ENCODE measurements around the gene UBAP2. TPM values are rescaled to one million over a fixed set of nuclear protein-coding genes. Genes with fewer than 3 reads are reported as not detected.
A peak's percentile ranks its signal among the peaks of the same experiment; 100 is the strongest.

Gene UBAP2
- total and polyA plus RNA-seq, 7 experiments from 2014 or later, result 13.0 to 48.4 (median 29.9) TPM

- POLR2A ChIA-PET, result interaction anchor here (0.6 to 0.7 kb wide), 2 partner anchors 14 to 43 kb away, joined by 3 read pairs; no protein-coding TSS in a partner anchor
- peaks cover 0 to 7% (median 0%) of the 10 kb centered on the region in 7 donors for H3K4me1 Mint-ChIP-seq
- H3K27ac Mint-ChIP-seq, result peak overlapping the region; percentile 15 to 71 (median 50)
- no peaks in the 10 kb centered on the region for H3K27me3 Mint-ChIP-seq
- intact Hi-C loops (cut with micrococcal nuclease), result no loop called here
- ATAC-seq (no peak), DNase-seq (no peak)
- no peak overlapping the region for H3K4me3 Mint-ChIP-seq
- H3K27me3 ChIP-seq (ENCODE audit: control insufficient read depth in 2 of 2, insufficient read depth in 2 of 2, low read length in 2 of 2), result no peaks in the 10 kb centered on the region
- H3K36me3 ChIP-seq (ENCODE audit: control insufficient read depth in 2 of 3, insufficient read depth in 3 of 3, low read length in 3 of 3), result peaks cover 0 to 48% (median 9%) of the 10 kb centered on the region in 3 experiments
- H3K36me3 Mint-ChIP-seq, result peaks cover 9 to 29% (median 22%) of the 10 kb centered on the region in 5 donors
- CTCF ChIA-PET, result no interaction called here
- no peaks in the 10 kb centered on the region for H3K9me3 ChIP-seq (ENCODE audit: control insufficient read depth in 2 of 3, low read length in 3 of 3)
- H3K27ac ChIP-seq (ENCODE audit: low read depth, low read length), result no peak overlapping the region
- no peaks in the 10 kb centered on the region for H3K9me3 Mint-ChIP-seq
- no peaks in the 10 kb centered on the region for H3K4me1 ChIP-seq (ENCODE audit: control insufficient read depth in 2 of 2, insufficient read depth in 2 of 2, low read length in 2 of 2)
- no peak overlapping the region for H3K4me3 ChIP-seq (ENCODE audit: low read length)
Observed at GRCh38 chr9:33914887-33915628, 133.6 kb downstream of the UBAP2 start.

- Mint-ChIP-seq H3K4me3 (no peak overlapping the region), H3K4me1 (peaks cover 0 to 7% (median 0%) of the 10 kb centered on the region in 7 donors), H3K27ac (peak overlapping the region in 4 of 9 donors; percentile 32 to 56 (median 40)), H3K9me3 (no peaks in the 10 kb centered on the region), H3K36me3 (peaks cover 9 to 29% (median 22%) of the 10 kb centered on the region in 5 donors), H3K27me3 (no peaks in the 10 kb centered on the region)
- DNase-seq (no peak), ATAC-seq (no peak)
- H3K27ac ChIP-seq (ENCODE audit: low read depth, low read length), result no peak overlapping the region
- ChIA-PET CTCF (interaction anchor here (0.5 kb wide), 1 partner anchor 349 kb away, joined by 3 read pairs; no protein-coding TSS in a partner anchor), POLR2A (no interaction called here)
- H3K4me3 ChIP-seq (ENCODE audit: low read length), result no peak overlapping the region
- H3K36me3 ChIP-seq (ENCODE audit: control insufficient read depth in 2 of 3, insufficient read depth in 3 of 3, low read length in 3 of 3), result peaks cover 0 to 38% (median 9%) of the 10 kb centered on the region in 3 experiments
- H3K9me3 ChIP-seq (ENCODE audit: control insufficient read depth in 2 of 3, low read length in 3 of 3), result no peaks in the 10 kb centered on the region
- no peaks in the 10 kb centered on the region for H3K4me1 ChIP-seq (ENCODE audit: control insufficient read depth in 2 of 2, insufficient read depth in 2 of 2, low read length in 2 of 2)
- H3K27me3 ChIP-seq (ENCODE audit: control insufficient read depth in 2 of 2, insufficient read depth in 2 of 2, low read length in 2 of 2), result no peaks in the 10 kb centered on the region
- intact Hi-C loops (cut with micrococcal nuclease), result no loop called here
Observed at GRCh38 chr9:33913541-33913940, 135.1 kb downstream of the UBAP2 start.

- intact Hi-C loops (cut with micrococcal nuclease), result loop anchor here in 1 of 2 donors (5.0 kb wide), 1 partner anchor 91 kb away; the partner anchor contains the start of gene UBE2R2
- H3K36me3 ChIP-seq (ENCODE audit: control insufficient read depth in 2 of 3, insufficient read depth in 3 of 3, low read length in 3 of 3), result peaks cover 0 to 10% (median 0%) of the 10 kb centered on the region in 3 experiments
- peak overlapping the region in 2 of 9 donors; percentile 34 to 60 for H3K27ac Mint-ChIP-seq
- no peaks in the 10 kb centered on the region for H3K27me3 ChIP-seq (ENCODE audit: control insufficient read depth in 2 of 2, insufficient read depth in 2 of 2, low read length in 2 of 2)
- H3K9me3 Mint-ChIP-seq, result peaks cover 0 to 2% (median 0%) of the 10 kb centered on the region in 11 donors
- H3K9me3 ChIP-seq (ENCODE audit: control insufficient read depth in 2 of 3, low read length in 3 of 3), result no peaks in the 10 kb centered on the region
- H3K27me3 Mint-ChIP-seq, result no peaks in the 10 kb centered on the region
- H3K4me3 ChIP-seq (ENCODE audit: low read length), result no peak overlapping the region
- peaks cover 9 to 27% (median 24%) of the 10 kb centered on the region in 7 donors for H3K4me1 Mint-ChIP-seq
- CTCF ChIA-PET, result no interaction called here
- POLR2A ChIA-PET, result no interaction called here
- peaks cover 3 to 23% (median 7%) of the 10 kb centered on the region in 5 donors for H3K36me3 Mint-ChIP-seq
- H3K4me3 Mint-ChIP-seq, result no peak overlapping the region
- DNase-seq, result no peak
- H3K4me1 ChIP-seq (ENCODE audit: control insufficient read depth in 2 of 2, insufficient read depth in 2 of 2, low read length in 2 of 2), result no peaks in the 10 kb centered on the region
- no peak for ATAC-seq
- H3K27ac ChIP-seq (ENCODE audit: low read depth, low read length), result no peak overlapping the region
Observed at GRCh38 chr9:33908749-33909148, 139.9 kb downstream of the UBAP2 start.

GRCh38 chr9:33908114-33908513, 140.6 kb downstream of the UBAP2 start:
- H3K4me1 Mint-ChIP-seq, result peaks cover 13 to 31% (median 24%) of the 10 kb centered on the region in 7 donors
- H3K27ac ChIP-seq (ENCODE audit: low read depth, low read length), result no peak overlapping the region
- intact Hi-C loops (cut with micrococcal nuclease), result loop anchor here in 1 of 2 donors (5.0 kb wide), 1 partner anchor 91 kb away; the partner anchor contains the start of gene UBE2R2
- no peaks in the 10 kb centered on the region for H3K4me1 ChIP-seq (ENCODE audit: control insufficient read depth in 2 of 2, insufficient read depth in 2 of 2, low read length in 2 of 2)
- POLR2A ChIA-PET, result no interaction called here
- H3K27ac Mint-ChIP-seq, result peak overlapping the region in 6 of 9 donors; percentile 3 to 60 (median 31)
- peaks cover 3 to 19% (median 7%) of the 10 kb centered on the region in 5 donors for H3K36me3 Mint-ChIP-seq
- H3K9me3 Mint-ChIP-seq, result peaks cover 0 to 2% (median 0%) of the 10 kb centered on the region in 11 donors
- H3K27me3 ChIP-seq (ENCODE audit: control insufficient read depth in 2 of 2, insufficient read depth in 2 of 2, low read length in 2 of 2), result no peaks in the 10 kb centered on the region
- no peaks in the 10 kb centered on the region for H3K27me3 Mint-ChIP-seq
- H3K4me3 ChIP-seq (ENCODE audit: low read length), result no peak overlapping the region
- no peak for DNase-seq
- peaks cover 0 to 9% (median 0%) of the 10 kb centered on the region in 3 experiments for H3K36me3 ChIP-seq (ENCODE audit: control insufficient read depth in 2 of 3, insufficient read depth in 3 of 3, low read length in 3 of 3)
- no peak for ATAC-seq
- H3K9me3 ChIP-seq (ENCODE audit: control insufficient read depth in 2 of 3, low read length in 3 of 3), result no peaks in the 10 kb centered on the region
- CTCF ChIA-PET, result interaction anchor here (1.2 kb wide), 1 partner anchor 23 kb away, joined by 5 read pairs; no protein-coding TSS in a partner anchor
- H3K4me3 Mint-ChIP-seq, result peak overlapping the region in 1 of 10 donors; percentile 28

GRCh38 chr9:33907347-33907746, 141.3 kb downstream of the UBAP2 start:
- no peak overlapping the region for H3K4me3 Mint-ChIP-seq
- intact Hi-C loops (cut with micrococcal nuclease), result loop anchor here in 1 of 2 donors (5.0 kb wide), 1 partner anchor 90 kb away; the partner anchor contains the start of gene UBE2R2
- Histone ChIP-seq H3K4me3 (ENCODE audit: low read length) (no peak overlapping the region), H3K27ac (ENCODE audit: low read depth, low read length) (no peak overlapping the region), H3K36me3 (ENCODE audit: control insufficient read depth in 2 of 3, insufficient read depth in 3 of 3, low read length in 3 of 3) (peaks cover 0 to 6% (median 0%) of the 10 kb centered on the region in 3 experiments), H3K4me1 (ENCODE audit: control insufficient read depth in 2 of 2, insufficient read depth in 2 of 2, low read length in 2 of 2) (no peaks in the 10 kb centered on the region), H3K27me3 (ENCODE audit: control insufficient read depth in 2 of 2, insufficient read depth in 2 of 2, low read length in 2 of 2) (no peaks in the 10 kb centered on the region), H3K9me3 (ENCODE audit: control insufficient read depth in 2 of 3, low read length in 3 of 3) (no peaks in the 10 kb centered on the region)
- peak overlapping the region in 6 of 9 donors; percentile 21 to 65 (median 35) for H3K27ac Mint-ChIP-seq
- ATAC-seq (no peak), DNase-seq (no peak)
- peaks cover 0 to 2% (median 0%) of the 10 kb centered on the region in 11 donors for H3K9me3 Mint-ChIP-seq
- ChIA-PET CTCF (interaction anchor here (1.2 kb wide), 1 partner anchor 22 kb away, joined by 5 read pairs; no protein-coding TSS in a partner anchor), POLR2A (no interaction called here)
- peaks cover 13 to 31% (median 24%) of the 10 kb centered on the region in 7 donors for H3K4me1 Mint-ChIP-seq
- peaks cover 3 to 18% (median 7%) of the 10 kb centered on the region in 5 donors for H3K36me3 Mint-ChIP-seq
- no peaks in the 10 kb centered on the region for H3K27me3 Mint-ChIP-seq

- H3K9me3 ChIP-seq (ENCODE audit: control insufficient read depth in 2 of 3, low read length in 3 of 3), result no peaks in the 10 kb centered on the region
- ChIA-PET POLR2A (no interaction called here), CTCF (interaction anchor here (1.2 kb wide), 1 partner anchor 22 kb away, joined by 5 read pairs; no protein-coding TSS in a partner anchor)
Observed at GRCh38 chr9:33906769-33907168, 141.9 kb downstream of the UBAP2 start.

More at GRCh38 chr9:33906769-33907168, 141.9 kb downstream of the UBAP2 start:
- Histone ChIP-seq H3K36me3 (ENCODE audit: control insufficient read depth in 2 of 3, insufficient read depth in 3 of 3, low read length in 3 of 3) (peaks cover 0 to 6% (median 0%) of the 10 kb centered on the region in 3 experiments), H3K4me3 (ENCODE audit: low read length) (no peak overlapping the region), H3K4me1 (ENCODE audit: control insufficient read depth in 2 of 2, insufficient read depth in 2 of 2, low read length in 2 of 2) (no peaks in the 10 kb centered on the region), H3K27ac (ENCODE audit: low read depth, low read length) (no peak overlapping the region), H3K27me3 (ENCODE audit: control insufficient read depth in 2 of 2, insufficient read depth in 2 of 2, low read length in 2 of 2) (no peaks in the 10 kb centered on the region)
- Mint-ChIP-seq H3K27me3 (no peaks in the 10 kb centered on the region), H3K4me3 (no peak overlapping the region), H3K27ac (peak overlapping the region in 4 of 9 donors; percentile 21 to 42 (median 26)), H3K4me1 (peaks cover 13 to 31% (median 24%) of the 10 kb centered on the region in 7 donors), H3K9me3 (peaks cover 0 to 2% (median 0%) of the 10 kb centered on the region in 11 donors), H3K36me3 (peaks cover 3 to 18% (median 8%) of the 10 kb centered on the region in 5 donors)
- intact Hi-C loops (cut with micrococcal nuclease), result loop anchor here in 1 of 2 donors (5.0 kb wide), 1 partner anchor 89 kb away; the partner anchor contains the start of gene UBE2R2
- no peak for DNase-seq
- no peak for ATAC-seq

Data from naive thymus-derived CD4-positive, alpha-beta T cell (primary cell).